Muscle of back (tissue), 11 donors: Measurements from ENCODE around the gene ACKR1. TPM values are rescaled to one million over a fixed set of nuclear protein-coding genes. Genes with fewer than 3 reads are reported as not detected.

Experiments
- DNase-seq, 3 donors: peaks; one replicate each; pipeline versions ENCODE4 v3.0.0 to v3.0.0-alpha.2; 2013
- polyA plus RNA-seq, 10 donors: library from polyadenylated mRNA; unstranded; fragments of 120-200 nt; gene quantifications; one replicate each; pipeline ENCODE4 v1.2.1, GENCODE V29; 2013; ENCODE audit not compliant: insufficient read length in 10 of 10

Gene ACKR1
- polyA plus RNA-seq, 10 donors: 1.3 to 3.9 (median 2.1) TPM

- no peak for DNase-seq
Observed at GRCh38 chr1:159222075-159222865, 17.6 kb downstream of the ACKR1 start.

- DNase-seq: no peak
Observed at GRCh38 chr1:159223004-159223403, 18.3 kb downstream of the ACKR1 start.

DNA sequence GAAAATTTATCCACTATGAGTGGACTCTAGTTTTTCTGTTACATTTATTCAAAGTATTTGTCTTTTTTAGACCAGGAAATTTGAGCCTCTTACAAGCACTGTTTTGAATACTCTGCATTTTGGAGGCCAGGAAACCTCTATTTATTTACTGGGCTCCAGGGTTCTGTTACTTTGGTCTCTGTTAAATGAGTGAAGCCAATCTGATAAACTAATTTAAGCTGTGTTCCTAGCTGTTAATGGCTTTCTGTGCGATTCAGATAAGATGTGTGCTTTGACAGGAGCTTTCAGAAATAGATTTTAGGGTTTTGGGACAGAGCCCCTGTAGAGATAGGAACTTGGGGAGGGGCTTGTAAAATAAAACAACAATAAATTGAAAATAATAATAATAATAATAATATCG is 23.9 kb downstream of the ACKR1 start:
- no peak for DNase-seq

DNA sequence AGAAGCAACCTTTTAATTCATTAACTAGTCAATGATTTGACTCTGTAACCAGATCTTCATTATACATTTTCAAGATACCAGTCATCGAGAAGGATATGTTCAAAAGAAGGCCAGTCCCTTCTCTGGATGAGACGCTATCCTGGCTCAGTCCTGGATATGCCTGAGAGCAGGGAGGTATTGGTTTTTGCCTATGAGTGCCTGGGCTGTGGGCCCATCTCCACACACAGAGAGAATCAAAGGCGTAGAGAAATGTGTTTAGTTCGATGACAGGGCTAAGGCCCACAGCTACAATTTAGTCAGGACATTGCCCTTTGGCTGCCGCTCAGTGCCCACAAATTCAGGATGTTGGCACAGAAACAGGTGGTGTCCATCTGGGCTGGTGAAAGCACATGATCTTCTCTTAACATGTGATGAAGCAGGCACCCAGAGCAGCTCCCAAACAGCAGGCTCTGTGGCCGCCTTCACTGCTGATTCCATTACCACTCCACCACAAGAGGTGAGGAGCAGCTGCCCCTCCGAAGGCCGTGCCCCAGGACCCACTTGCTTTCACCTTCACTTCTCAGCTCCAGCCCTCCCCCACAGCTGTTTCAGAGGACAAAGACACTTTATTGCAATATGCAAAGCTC is 24.7 kb downstream of the ACKR1 start:
- no peak for DNase-seq

DNA sequence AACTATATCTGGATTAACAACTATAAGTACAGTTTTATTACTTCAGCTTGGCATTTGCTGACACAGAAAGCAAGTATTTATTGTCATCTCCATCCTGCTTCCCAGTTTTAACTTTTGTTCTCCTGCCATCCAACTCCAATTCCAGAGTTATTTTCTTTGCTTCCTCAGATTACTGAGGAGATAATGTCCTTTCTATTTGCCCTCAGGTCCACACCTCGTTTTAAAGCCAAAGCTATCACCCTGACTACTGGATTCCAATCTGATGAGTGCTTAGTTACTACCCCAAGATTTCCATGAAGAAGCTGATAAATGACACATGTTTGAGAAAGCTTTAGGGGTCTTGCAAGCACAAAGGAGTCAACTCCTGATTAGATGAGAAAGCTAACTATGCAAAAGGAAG is 25.2 kb downstream of the ACKR1 start:
- no peak for DNase-seq

DNA sequence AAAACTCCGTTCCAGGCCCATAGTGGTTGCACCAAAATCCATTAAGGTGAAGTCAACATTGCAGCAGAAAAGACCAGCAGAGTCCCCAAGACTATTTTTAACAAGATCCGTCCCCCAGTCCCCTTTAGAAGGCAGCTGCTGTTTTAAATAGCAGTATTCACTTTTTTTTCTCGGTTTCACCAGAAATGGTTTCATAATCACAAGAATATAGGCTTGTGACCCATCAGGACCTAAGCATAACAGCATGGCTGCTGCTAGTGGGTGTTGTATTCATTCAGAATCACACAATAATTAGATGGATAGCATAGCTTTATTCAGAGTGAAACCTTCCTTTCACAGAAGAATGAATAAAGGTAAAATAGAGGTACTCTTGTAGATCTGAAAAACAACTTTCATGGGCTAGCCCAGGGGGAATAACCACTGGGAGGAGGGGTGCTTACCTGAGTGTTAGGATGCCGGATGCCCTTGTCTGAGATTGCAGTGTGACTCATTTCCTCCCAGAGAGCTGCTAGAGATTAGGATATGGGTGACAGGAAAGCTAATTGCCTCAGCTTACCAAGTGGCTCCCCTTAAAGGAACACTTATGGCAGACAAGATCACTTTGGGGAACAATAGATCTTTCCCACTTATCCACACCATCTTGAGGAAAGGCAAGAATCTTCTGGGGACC is 35.0 kb downstream of the ACKR1 start:
- no peak for DNase-seq

DNA sequence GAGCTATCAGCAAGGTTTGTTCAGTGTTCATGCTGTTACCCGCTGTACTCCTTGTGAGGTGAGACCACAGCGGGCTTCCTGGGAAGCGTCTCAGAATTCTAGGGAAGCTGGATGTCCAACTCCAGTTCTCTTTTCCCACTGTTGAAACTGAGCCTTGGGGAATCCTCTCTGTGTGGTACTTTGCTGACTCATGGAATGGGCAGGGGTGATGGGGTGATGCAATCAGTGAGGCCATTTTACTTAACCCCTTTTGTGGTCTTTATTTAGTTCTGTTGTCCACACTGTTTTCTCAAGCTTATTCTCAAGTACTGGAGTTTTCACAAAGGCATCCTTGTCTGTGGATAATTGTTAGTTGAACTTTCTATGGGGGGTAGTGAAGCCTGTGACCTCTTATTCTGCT is 42.6 kb downstream of the ACKR1 start:
- DNase-seq: no peak

DNA sequence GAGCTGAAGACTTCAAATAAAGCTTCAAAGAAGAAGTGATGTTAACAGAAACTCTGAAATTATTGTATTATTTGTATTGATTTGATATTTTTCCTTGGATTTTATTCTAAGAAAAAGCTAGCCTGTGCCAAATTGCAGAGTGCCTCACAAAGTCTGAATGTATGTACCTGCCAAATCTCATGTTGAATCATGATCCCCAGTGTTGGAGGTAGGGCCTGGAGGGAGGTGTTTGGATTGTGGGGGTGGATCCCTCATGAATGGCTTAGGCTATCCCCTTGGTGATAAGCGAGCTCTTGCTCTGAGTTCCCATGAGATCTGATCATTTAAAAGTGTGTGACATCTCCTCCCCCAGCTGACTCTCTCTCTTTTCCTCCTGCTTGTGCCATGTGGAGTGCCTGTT is 43.6 kb downstream of the ACKR1 start:
- no peak for DNase-seq

GRCh38 chr1:159250638-159251216 is 46.1 kb downstream of the ACKR1 start:
- DNase-seq: no peak

Other genes with a start within 250 kb of the ACKR1 start
- gene IFI16, start 195.0 kb upstream of the ACKR1 start, polyA plus RNA-seq: 10 to 100 TPM; 36.8 to 57.7 (median 40.5) TPM
- gene AIM2, start 128.1 kb upstream of the ACKR1 start, polyA plus RNA-seq: under 1 TPM in 8 of 10 donors, not detected in 2; 0.15 to 0.82 (median 0.38) TPM
- 1 to 10 TPM in 3 of 10 donors, under 1 TPM in 7; 0.17 to 1.5 (median 0.62) TPM for gene CADM3, start 33.3 kb upstream of the ACKR1 start, polyA plus RNA-seq
- 1 to 10 TPM in 1 of 10 donors, under 1 TPM in 9; 0.26 to 1.5 (median 0.46) TPM for gene FCER1A, start 97.5 kb downstream of the ACKR1 start, polyA plus RNA-seq
- gene OR10J4, start 227.3 kb downstream of the ACKR1 start, polyA plus RNA-seq: not detected
- under 1 TPM in 1 of 10 donors, not detected in 9; 0.03 TPM for gene OR10J1, start 234.8 kb downstream of the ACKR1 start, polyA plus RNA-seq